NCI-H1092 treated with DMSO at 0.1 percent for 48 hours (cell line): ENCODE results near the gene EFCAB9.
"Not testable (repeated sequence)": the region's sequence is repeated elsewhere in the genome, so short reads cannot be mapped to it uniquely, and the experiment has no call there.

Experiments
- DNase-seq: peaks from one replicate; lab custom pipeline; 2025; lab: John Stamatoyannopoulos, UW

Gene EFCAB9

DNA sequence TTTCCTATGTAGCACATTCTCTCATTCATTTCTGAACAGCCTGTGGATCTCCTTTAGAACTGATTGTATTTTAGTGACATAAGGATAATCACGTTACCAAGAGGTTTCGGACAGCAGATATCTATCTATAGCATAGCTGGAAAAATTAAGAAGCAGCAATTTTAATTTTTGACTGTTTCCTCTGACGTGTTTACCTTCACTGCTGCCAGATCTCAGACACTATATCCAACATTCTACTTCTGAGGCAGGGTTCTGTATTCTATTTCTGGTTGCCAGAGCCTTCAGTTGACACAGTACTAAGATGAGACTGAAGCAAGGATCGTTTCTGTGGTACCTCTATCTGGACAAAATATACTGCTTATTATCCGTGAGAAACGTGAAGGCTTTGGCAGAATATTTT, at the start of gene EFCAB9:
TSS of gene EFCAB9 (plus strand) at position 301 of the 400 bp plus-strand sequence. CDS start at position 302, 1 bp downstream.
- no peak for DNase-seq

DNA sequence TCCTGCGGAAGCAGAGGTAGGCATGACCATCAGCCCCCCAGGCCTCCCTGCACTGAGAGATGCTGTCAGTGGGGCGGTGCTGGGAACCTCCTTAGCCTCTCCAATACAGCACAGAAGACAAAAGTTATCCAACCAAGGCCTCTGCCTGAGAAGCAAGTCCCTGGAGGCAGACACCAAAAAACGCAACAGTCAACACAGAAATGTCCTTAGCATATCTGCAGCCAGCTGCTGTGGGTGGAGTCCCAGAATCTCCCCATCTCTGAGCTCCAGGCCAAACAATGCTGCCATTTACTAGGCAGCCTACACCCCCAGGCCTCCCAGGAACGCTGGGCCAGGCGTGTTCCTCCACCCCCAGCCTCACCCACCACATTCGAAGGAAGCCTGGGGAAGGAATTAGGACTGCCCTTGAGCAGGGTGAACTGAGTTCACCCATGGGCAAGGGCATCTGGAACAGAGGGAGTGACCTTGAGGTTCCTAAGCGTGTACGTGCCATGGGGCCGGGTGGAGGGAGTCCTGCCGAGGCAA, 49.6 kb upstream of the EFCAB9 start:
- no peak for DNase-seq

DNA sequence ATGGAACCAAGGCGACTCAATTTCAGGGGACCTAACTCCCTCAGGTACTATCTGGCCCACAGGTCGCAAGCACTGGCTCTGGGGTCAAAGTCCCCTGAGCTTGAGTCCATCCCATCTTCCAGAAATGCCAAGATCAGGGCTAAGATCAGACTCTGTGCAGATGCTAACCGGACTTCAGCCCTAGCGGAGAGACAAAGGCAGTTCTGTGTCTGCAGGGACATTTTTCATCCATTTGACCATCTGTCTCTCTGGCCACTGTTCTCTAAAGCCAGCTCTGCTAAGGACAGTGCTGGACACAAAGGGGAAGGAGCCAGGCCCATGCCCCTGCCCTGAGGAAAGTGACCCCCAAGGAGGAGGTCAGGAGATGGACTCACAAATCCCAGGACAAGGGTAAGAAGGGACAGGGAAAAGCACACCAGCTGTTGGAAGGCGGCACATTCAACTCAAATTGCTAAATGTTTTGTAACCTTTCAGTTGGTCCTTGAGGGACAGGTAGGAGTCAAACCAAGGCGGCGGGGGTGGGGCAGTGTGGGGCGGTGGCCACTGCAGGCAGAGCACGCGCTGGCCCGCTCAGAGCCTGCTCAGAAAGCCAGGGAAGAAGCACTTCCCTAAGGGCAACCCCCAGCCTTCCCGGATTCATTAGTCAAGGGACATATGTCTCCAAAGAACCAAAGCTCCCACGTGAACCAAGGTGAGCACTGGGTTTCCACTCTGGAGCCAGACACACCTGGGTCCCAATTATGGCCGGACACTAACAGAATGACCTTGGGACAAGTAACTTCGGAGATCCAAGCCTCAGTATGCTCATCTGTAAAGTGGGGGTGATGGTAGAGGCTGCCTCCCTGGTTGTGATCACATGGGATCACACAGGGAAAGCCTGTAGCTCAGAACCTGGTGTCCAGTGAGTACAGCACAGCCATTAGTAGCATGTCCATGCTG, 48.8 kb upstream of the EFCAB9 start:
- DNase-seq: no peak

- DNase-seq: no peak
These were observed 47.9 kb upstream of the EFCAB9 start for GRCh38 chr5:172145870-172146747.

GRCh38 chr5:172146748-172147092, 47.3 kb upstream of the EFCAB9 start:
- no peak for DNase-seq

- DNase-seq: no peak
These were observed 46.1 kb upstream of the EFCAB9 start for GRCh38 chr5:172147857-172148256.

DNA sequence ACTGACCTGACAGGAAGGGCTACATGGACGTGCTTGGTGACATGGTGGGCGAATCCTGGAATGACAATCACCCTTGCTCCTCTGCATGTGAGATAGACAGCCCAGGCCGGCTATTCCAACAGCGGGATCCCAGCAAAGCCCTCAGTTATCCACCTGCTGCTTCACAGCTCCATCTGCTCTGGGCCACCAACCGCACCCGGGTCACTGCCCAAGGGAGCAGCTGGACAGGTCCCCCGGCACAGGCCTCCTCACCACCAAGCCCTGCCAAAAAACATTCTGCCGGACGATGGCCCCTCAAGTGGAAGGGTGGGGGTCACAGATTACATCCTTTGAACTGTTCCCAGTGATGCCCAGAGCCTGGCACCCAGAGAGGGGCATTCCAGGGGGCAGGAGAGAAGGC, 45.6 kb upstream of the EFCAB9 start:
- DNase-seq: no peak

- no peak for DNase-seq
These were observed 44.9 kb upstream of the EFCAB9 start for GRCh38 chr5:172149073-172149472.

DNA sequence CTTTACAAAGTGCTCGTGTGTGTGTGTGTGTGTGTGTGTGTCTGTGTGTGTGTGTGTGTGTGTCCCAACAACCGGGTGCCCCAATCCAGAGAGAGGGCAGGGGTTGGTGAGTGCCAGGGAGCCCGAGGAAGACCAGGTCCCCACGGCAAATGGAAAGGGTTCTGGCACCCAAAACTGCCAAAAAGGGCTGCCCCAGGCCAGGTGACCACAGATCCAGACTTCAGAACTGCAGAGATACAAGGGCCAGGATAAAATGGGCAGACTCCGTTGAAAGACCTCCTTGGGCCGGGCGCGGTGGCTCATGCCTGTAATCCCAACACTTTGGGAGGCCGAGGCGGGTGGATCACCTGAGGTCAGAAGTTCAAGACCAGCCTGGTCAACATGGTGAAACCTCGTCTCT, 44.5 kb upstream of the EFCAB9 start:
- DNase-seq: not testable (repeated sequence)

- no peak for DNase-seq
These were observed 43.2 kb upstream of the EFCAB9 start for GRCh38 chr5:172150514-172151425.

- DNase-seq: no peak
These were observed 42.2 kb upstream of the EFCAB9 start for GRCh38 chr5:172151661-172152210.

DNA sequence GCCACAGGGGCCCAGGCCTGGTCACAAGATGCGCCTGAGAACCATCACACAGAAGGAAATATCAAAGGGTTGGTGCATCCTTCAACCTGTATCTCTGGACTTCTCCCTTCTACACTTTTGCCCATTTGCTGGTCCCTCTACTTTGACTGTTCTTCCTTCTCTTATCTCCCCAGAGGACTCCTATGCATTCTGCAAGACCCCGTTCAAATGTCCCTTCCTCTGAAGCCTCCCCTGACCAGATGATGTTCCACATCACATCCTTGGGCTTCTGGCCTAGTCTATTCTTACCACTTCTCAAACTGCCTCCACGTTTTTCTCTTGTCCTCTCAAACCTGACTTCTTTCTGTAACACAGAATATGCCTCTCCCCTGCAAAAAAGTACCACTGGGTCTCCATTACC, 40.3 kb upstream of the EFCAB9 start:
- DNase-seq: no peak

DNA sequence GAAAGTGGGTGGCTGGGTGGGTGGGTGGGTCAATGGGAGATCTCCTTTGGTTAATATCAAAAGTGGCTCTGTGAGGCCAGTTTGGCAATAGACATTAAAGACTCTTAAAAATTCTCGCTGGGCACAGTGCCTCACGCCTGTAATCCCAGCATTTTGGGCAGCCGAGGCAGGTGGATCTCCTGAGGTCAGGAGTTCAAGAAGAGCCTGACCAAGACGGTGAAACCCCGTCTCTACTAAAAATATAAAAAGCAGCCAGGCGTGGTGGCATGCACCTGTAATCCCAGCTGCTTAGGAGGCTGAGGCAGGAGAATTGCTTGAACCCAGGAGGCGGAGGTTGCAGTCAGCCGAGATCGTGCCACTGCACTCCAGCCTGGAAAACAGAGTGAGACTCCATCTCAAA, 38.9 kb upstream of the EFCAB9 start:
- DNase-seq: not testable (repeated sequence)

DNA sequence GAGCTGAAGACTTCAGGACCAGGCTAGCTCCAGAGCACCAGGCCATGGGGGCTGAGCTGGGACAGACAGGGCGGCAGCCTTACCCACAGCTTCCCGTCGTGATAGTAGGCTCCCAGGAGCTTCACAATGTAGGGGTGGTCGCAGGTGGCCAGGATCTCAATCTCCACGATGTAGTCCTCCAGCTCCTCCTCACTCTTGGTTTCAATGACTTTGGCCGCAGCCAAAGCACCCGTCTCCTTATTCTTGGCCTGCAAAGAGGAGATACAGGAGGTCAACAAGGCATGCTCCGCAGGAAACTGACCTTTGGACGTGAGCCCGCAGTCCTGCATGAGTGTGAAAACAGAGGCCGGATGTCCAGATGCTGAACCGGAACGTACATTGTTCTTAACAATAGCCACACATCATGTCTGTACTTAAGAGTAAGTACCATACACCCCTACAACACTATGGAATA, 37.4 kb upstream of the EFCAB9 start:
- no peak for DNase-seq

- no peak for DNase-seq
These were observed 35.0 kb upstream of the EFCAB9 start for GRCh38 chr5:172159016-172159415.

- DNase-seq: no peak
These were observed 33.5 kb upstream of the EFCAB9 start for GRCh38 chr5:172160506-172160905.

DNA sequence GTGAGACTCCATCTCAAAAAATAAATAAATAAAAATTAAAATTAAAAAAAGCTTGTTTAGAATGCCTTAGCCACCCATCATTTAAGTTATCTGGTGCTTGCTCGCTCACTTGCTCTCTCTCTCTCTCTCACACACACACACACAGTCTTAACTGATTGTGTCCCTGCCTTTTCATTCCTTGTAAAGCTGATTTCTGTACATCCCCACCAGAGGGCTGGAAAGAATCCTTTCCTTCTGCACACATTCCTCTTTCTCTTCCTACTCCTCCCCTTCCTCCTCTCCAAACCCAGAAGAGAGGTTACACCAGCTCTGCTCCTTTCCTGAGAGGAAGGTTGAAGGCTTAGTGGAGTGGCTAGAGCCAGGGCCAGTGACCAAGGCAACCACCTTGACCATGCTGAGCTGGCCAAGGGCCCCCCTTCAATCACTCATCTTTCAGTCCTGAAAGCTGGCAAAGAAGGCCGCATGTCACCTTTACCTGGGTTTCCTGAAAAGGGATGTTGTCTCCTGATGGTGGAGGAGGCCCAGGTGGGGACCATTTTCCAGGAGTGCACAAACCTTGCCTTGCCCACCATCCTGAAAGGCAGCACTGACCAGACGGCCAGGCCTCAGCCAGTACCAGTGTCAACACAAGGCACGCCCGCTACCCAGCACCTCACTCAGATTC, 31.5 kb upstream of the EFCAB9 start:
- no peak for DNase-seq

DNA sequence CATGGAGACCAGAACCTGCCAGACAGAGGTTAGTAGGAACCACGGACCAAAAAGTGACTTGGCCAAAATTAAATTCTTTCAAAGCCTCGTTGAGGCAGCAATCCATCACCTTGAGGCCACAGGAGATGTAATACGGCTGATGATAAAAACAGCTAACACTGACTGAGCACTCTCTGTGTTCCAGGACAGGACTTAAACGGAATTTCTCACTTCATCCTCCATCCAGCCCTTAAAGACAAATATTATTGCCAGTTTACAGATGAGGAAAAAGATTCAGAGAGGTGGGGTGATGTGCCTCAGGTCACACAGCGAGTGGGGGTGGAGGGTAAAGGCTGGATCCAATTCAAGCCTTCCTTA, 31.0 kb upstream of the EFCAB9 start:
- no peak for DNase-seq

- DNase-seq: no peak
These were observed 30.6 kb upstream of the EFCAB9 start for GRCh38 chr5:172163346-172163745.

DNA sequence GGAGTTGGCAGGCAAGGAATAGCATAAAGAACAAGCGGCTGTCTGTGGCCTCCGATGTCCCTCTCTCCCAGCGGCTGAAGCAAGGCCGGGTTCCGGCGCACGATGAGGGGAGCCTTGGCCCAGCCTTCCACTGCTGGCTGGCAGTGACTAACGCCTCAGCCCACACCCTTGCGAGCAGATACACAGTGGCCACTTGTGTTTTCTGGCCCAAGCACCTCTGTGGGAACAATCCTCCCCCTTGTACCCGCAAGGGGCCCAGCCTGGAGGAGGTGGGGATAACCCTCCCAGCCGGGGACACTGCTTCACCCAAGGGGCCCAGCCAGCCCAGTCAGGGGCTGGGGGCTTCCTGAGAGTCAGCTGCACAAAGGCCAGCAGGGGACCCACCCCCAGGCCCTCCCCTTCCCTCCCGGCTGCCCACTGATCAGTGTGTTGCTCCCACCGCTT, 29.2 kb upstream of the EFCAB9 start:
- DNase-seq: no peak

DNA sequence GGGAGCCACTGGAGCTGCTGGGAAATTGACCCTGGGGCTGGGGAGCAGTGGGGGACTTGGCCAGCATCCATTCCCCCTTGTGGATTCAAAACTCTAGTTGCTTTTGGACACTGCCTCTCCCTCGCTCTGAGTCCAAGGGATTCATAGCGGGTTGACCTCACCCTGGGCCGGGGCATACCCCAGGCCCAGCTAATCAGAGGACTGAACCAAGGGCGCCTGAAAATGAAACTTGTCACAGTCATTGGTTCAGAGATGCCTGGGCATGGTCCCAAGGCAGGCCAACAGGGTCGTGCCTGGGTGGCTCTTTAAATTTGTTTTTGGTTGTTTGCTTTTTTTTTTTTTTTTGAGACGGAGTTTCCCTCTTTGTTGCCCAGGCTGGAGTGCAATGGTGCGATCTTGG, 28.5 kb upstream of the EFCAB9 start:
- no peak for DNase-seq
